CD4-positive, alpha-beta T cell treated with Interleukin-10 for 1 hour (primary cell): ENCODE measurements around the gene NFYA.

ENCODE experiments used
- DNase-seq: peaks from one replicate; pipeline ENCODE4 v3.0.0-alpha.2; 2020

NFYA gene

DNA sequence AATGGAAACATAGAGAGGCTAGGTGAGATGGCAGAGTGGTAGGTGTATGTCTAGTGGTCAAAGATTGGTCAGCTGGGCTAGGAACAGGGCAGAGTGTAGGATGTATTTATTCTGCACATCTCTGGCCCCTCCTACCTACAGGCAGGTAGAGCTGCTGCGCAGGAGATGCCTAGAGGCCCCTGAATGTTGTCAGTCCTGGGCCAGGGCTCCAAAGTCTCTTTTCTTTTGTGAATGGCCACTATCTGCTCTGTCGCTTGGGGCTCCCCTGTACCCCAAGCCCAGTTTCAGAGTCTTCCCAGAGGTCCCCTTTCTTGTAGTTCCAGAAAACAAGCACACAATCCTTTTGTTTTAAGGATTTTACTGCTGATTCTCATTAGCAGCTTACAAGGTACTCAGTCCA, 25.5 kb upstream of the NFYA start:
- DNase-seq: no peak

DNA sequence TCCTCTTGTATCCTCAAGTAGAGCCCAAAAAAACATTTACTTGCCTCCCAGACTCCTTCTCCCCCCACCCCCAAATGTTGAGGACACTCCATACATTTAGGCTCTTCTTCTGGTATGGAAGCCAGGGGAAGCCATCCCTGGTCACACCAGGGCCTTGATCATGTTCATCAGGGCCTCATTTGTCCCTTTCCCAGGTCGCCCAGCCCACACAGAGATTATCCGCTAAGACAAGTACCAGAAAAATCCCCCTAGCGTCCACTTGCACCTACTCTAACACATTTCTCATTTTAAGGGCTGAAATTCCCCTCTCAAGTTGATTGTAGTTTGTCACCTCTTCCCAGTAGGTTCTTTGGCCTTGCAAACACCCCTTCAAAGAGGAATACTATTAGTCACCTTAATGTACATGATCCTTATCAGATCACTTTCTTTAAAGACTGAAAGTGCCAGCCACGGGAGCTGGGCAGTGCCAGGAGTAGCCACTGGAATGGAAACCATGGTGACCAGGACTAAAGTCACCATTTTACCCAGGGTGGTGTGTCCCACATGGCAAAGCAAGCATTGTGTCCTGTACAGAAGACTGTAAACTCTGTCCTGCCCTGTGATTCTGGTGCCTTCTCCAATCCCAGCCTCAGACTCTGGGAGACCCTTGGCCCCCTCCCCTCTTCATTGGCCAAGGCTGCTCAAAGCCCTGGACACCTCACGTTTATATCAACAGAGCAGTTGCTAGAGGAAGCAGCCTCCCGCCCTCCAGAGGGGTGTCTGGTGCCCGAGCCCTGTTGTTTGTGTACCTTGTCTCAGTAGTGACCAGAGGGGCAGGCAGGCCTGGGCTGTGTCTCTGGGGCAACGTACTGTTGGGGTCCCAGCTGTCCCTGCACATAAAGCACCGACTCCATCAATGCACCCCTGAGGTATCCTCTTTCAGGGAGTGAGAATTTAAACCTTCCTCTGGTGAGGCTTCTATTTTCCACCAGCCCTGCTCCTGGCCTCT, 24.7 kb upstream of the NFYA start:
- no peak for DNase-seq

DNA sequence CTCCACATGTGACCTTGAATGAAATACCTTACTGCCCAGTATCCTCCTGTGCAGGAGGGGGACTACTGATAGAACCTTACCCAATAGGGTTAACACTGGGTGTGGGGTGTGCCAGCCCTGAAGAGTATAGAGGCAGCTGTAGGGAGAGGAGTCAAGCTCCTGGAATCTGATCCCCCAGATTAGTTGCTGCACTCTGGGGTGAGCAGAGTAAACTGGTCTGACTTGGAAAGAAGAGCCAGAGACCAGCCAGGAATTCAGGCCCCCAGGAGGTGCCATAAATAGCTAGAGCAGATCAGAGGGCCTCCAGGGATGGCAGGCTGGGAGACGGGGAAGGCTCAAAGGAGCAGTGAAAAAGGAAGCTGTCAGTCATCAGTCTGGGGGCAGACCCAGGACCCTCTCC, 23.3 kb upstream of the NFYA start:
- DNase-seq: no peak

DNA sequence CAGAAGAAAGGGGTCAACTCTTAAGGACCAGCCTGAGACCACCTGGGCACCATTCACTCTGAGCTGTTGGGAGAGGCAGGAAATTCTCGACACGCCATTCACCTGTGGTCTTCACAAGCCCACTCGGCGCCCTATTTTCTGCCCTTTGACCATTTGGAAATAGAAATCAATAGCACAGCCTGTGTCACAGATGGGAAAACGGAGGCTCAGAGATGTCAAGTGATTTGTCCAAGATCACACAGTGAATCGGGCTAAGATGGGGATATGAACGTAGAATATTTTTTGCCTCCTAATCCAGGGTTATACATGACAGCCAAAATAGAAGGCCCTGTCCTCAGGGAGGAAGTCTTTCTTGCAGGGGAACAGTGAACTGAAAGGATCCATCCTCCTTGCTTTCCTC, 22.8 kb upstream of the NFYA start:
- no peak for DNase-seq

DNA sequence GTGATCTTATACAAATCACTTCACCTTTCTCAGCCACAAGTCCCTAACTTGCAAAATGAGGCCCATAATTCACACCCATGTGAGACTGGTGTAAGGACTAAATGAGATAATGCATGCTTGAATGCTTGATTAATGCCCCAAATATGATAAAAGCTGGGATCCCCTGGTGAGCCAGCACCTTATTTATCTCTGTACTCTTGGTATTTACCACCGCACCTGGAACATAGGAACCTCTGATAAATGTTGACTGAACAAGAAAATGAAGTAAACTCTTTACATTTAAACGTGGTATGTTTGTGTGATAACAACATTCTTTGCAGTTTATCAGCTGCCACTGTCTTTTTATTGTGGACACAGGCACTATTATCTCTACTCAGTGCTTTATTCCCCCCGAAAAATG, 22.2 kb upstream of the NFYA start:
- DNase-seq: no peak

DNA sequence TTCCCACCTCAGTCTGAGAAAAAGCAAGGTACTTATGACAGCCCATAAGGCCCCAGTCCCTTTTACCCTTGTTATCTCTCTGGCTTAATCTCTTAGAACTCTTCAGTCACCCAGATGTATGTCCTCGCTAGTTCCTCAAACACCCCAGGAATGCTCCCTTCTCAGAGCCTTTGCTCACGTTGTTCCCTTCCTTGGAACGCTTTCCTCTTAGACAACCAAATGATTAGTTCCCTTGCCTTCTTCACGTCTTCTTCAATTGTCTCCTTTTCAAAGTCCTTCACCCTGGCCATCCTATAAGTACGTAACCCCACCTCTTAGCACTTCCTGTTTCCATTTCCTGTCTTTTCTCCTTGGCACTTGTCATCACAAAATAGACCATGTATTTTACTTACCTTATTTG, 20.9 kb upstream of the NFYA start:
- no peak for DNase-seq

DNA sequence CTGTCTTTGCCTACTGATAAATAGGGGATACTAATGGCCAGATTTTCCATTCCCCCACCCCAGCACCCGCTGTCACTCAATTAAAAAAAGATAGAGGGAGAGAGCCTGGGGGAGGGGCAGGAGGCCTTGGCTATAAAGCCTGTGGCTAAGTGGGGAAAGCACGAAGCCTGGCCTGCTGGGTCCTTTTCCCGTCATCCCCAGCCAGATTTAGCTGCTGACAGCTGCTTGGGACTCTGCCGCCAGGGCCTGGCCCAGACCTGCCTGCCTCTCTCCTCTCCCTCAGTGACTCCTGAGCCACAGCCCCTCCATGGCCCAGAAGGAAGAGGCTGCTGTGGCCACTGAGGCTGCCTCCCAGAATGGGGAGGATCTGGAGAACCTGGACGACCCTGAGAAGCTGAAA, 19.7 kb upstream of the NFYA start, which contains the start of gene APOBEC2:
APOBEC2 (plus strand) TSS at position 162 of the 400 bp plus-strand sequence; CDS start at position 308, 146 bp downstream.
- DNase-seq: no peak

DNA sequence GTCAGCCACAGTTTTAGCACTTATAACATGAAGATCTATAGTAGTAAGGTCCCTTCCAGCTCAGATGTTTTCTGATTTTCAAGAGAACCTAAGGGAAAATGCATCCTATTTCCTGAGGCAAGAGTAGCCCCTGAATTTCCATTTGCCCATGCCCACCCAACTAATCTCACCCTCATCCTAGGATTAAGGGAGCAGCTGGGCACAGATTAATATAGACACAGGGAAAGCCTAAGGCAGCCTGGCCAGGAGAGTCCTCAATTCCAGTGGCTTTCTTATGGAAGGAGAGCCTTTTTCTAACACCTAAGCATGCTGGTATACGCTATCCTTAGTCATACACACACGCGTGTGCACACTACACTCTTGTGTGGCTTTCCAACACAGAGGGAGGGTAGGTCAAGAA, 18.3 kb upstream of the NFYA start:
- DNase-seq: no peak

DNA sequence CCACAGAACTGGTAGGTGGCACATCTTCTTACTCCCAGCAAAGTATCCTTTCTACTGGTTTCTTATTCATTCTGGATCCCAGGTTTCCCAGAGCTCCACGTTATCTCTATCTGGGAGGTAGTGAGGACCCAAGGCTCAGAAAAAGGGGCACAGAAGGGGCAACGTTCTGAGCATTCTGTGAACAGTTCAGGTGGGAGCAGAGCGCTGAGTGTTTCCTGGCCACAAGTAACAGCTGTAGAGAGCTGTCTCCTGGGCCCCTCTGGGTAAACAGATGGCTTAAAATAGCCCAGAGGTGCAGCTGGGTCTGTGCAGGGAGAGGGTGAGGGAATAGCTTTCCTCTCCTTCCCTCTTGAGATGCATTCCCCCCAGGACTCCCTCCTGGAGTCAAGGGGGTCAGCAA, 17.6 kb upstream of the NFYA start:
- DNase-seq: no peak

DNA sequence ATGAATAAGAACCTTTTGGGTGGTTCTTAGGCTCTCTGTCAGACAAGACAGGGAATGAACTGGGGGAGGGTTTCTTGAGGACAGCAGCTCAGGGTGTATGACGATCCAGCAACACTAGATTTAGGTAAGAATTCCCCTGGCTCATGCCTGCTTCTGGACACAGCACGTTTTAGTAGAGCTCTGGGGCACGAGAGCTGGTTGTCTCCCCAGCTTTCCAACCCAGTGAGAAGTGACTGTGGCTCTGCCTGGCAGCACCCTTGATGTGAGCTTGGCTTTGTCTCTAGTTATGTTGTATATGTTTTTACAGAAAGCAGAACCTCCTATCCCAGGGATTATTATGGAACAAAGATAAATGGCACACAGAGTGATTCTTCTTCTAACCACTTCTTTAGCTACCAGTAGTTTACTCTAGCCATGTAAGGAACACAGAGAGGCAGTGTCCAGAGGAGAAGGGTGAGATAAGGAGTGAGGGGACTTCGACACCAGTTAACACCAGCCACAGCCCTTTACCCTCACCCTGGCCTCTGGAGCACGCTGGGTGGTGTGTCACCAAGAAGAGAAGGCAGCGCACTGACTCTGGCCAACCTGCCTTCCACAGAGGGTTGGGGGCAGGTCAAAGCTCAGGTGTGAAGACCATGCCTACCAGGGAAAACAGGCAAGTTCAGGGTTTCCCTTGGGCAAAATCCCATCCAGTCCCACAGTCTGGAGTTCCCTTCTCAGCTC, 15.8 kb upstream of the NFYA start:
- no peak for DNase-seq

DNA sequence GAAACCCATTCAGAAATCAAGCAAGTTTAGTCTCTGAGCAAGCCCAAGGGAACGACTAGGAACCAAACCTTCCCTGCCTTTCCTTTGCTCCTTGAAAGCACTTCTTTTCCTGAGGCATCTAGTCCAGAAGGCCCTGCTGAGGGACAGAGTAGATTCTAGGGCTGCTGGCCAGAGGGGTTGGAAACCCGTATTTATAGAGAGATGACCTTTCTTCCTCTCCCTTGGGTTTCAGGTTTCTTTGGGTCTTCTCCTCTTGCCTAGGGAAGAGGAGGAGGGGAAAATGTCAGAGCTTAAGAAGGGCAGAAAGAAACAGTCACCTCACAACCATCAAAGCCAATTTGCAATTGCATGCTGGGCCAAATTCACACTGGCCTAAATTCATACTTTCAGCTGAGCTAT, 14.0 kb upstream of the NFYA start:
- no peak for DNase-seq

DNA sequence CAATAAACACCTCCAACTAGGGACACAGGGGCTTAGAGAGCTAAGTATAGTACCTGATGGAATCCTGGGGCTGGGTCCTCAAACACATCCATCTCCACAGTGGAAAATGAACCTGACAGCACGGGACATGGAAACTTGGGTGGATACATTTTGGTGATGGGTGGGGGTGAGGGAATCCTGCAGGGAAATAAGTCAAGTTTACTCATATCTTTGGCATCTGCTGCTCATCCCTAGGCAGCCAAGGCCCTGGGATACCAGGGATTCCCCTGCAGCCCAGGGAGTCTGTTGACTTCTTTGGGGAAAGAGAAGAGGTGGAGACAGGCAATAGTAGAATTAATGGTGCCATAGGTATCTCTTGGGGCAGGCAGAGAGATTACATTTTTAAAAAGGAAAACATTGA, 13.2 kb upstream of the NFYA start:
- no peak for DNase-seq

DNA sequence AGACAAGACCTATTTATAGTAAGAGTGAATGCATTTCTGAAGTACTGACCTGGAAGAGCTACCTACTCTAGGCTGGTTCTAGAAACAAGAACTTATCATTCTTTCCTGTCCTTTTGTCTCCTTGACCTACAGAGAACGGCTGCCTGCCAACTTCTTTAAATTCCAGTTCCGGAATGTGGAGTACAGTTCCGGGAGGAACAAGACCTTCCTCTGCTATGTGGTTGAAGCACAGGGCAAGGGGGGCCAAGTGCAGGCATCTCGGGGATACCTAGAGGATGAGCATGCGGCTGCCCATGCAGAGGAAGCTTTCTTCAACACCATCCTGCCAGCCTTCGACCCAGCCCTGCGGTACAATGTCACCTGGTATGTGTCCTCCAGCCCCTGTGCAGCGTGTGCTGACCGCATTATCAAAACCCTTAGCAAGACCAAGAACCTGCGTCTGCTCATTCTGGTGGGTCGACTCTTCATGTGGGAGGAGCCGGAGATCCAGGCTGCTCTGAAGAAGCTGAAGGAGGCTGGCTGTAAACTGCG, 11.5 kb upstream of the NFYA start:
- no peak for DNase-seq

DNA sequence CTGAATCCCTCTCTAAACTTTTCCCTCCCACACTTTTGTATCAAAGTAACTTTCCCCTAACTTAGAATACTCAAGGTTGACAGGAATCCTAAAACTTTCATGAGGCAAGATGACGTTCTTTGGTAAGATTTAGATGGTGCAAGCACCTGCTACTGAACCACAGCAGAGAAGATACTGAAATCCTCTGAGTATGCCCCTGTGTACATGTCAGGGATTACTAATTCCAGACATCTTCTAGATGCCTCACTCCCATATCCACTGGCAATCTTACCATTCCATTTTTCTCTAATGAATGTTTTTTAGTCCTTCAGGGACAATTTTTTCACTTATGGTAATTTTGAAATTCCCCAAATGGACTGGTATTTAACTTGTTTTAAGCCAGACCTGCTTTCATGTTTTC, 10.7 kb upstream of the NFYA start:
- DNase-seq: no peak

DNA sequence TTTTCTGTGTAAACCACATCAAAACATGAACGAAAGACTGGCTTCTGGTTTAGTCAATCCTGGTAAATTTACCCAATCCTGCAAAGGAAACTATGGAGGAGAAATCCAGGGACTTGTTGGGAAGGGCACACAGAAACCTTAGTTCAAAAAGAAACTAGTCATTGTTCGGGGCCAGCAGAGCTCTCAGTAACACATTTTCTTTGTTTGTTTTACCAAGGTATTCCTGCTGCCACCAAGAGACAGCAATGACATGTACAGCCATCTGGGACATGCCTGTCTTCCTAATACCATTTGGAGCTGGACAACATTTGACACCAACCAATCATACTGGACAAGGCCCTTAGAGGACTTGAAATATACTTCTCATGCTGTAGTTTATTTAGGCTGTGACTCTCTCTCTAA, 8.9 kb upstream of the NFYA start:
- no peak for DNase-seq

DNA sequence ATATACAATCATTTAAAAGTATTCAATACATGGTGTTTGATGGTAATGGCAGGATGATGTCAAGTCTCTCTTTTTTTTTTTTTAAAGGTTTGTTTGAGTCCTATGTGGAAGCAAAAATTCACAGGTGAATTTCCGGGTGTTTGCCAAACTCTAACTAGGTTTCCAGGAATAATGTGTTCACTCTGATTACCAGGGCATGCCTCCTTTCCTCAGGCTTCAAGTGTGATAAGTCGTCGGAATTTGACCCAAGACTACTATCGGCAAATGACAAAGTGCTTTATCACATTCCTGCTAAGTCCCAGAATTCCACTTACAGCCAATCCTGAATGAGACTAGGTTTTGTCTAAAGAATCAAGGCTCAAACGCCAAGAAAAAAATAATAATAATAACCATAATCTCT, 7.9 kb upstream of the NFYA start:
- DNase-seq: no peak

DNA sequence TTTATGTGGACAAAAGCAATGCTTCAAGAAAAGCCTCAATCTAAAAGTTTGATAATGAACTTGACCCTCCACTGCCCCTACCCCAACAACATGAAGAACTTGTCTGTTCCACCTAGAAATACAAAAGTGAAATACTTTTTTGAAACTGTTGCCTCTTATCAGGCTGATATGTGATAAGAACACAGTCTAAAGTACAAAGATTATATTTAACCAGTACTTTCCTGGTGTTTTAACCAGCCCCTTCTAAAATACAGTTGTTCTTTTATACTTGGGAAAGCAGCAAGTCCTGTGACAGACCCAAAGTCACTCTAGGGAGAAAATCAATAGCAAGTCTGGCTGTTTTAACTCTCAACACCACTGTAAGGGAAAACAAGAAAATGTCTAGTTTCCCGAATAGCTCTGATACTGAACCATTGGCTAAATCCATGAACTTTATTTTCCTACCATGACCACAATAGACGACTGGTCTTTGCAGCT, 7.2 kb upstream of the NFYA start:
- DNase-seq: no peak

DNA sequence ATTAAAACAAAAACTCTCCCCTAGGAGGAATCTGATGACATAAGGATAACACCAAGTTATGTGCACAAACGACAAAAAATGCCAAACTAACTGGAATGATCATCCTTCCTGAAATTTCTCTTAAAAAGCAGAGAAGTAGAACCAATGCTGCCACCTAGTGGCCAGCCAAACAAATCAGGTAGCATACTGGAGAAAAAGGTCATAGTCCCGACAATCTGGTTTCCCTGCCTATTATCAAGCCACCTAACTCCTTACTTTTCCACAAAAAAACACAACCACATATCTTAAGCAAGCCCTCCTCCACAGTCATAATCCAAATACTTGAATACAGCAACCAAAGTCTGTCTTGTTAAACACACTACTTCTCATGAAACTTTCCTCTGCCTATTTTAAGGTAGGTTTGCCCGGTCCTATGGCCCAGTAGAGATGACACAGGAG, 5.9 kb upstream of the NFYA start:
- peak; percentile 68 for DNase-seq

DNA sequence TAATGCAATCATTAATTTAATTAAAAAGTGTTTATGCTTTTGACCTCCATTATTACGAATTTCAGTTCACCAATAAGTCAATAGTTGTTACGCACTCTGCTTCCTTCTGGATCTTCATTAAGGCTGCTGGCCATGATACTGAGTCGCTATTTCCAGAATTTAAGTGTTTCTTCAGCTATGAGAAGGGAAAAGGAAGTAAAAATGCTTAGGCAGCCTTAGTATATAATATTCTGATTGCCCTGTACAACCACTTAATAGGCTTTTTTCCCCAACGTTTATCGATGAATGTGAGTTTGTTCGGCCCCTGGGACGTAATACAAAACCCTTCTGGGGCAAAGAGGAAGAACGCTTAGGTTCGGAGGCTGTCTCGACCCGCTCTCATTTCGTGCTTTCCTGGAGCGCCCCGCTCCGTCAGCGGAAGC, 1.3 kb upstream of the NFYA start:
- DNase-seq: no peak

DNA sequence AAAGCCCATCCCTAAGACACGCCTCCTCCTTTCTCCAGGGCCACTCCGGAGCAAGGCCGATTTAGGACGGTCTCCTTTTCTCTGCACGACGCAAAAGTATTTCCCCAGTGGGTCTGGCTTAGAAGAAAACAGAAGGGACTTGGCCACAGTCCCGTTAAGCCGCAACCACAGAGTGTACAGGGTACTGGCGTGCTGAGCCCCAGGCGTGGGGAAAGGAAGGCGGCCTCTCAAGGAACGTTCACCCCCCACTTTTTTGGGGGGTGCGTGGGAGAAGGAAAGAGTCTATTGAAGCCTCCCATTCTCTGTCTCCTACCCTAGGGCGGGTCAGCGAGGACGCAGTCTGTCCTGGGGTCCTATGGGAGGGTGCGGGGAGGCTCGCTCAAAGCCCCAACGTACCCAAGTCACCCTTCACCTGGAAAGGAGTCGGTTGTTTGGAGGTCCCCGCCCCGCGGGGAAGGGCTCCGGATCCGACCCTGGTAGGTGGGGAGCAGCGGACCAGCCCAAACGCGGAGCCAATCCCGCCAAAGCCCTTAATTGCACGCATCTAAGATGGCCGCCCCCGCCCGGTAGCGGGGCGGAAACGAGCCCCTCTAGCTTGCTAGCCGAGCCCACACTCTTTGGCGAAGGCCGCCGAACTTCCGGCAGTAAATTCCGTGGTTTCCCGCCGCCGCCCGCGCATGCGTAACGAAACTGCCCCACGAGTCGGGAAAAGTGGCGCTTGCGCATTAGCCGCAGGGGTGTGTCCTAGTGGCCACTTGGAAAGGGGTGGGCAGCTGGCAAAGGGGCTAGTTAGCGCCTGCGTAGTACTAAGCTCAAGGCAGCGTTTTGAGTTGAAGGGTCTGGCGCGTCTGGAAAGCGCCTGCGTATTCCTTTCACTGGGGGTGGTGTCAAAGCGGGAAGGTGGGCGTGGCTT, 595 bp upstream of the NFYA start, which contains the start of gene OARD1:
OARD1 (minus strand) TSS at position 434 of the 913 bp plus-strand sequence. CDS start 722 bp downstream, outside the sequence.
- peak; percentile 100 for DNase-seq

DNA sequence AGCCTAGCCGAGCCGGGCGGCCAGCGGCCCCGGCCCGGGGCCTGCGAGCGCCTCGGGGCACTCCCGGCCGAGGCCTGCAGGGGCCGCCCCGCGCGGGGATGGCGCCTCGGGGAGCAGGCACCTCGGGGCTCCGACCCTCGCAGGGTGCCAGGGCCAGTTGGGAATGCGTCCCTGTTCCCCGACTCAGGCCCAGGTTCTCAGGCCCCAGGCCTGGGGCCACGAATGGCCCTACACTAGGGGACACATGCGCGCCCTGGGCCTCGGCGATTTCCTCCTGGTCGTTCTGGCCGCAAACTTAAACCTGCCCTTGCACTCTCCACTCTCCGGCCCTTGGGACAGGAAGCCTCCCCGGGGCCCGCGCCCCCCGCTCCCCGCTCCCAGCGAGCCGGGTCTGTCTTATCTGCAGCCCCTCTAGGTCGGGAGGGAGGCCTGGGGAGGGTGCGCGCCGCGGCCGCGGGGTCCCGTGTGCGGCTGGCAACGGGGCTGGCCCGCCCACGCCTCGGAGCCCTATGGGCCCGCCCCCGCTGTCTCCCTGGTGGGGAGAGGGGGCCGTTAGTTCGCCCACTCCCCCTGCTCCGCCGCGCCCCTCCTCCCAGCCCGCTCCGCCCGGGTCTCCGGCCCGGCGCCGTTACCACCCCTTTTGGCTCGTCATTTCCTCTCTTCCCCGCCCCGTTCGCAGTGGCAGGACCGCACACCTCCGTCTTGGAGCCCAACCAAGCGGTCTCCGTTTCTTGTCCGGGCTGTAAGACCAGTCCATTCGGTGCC, 611 bp downstream of the NFYA start:
- peak; percentile 90 for DNase-seq
